Left forelimb (tissue), 1 donor: ENCODE results near the gene CFAP61.
"Not testable (repeated sequence)": the region's sequence is repeated elsewhere in the genome, so short reads cannot be mapped to it uniquely, and the experiment has no call there.

Experiments
- DNase-seq: peaks from one replicate; pipeline ENCODE4 v3.0.0-alpha.2; 2018; ENCODE audit warnings: low spot score

Gene CFAP61

DNA sequence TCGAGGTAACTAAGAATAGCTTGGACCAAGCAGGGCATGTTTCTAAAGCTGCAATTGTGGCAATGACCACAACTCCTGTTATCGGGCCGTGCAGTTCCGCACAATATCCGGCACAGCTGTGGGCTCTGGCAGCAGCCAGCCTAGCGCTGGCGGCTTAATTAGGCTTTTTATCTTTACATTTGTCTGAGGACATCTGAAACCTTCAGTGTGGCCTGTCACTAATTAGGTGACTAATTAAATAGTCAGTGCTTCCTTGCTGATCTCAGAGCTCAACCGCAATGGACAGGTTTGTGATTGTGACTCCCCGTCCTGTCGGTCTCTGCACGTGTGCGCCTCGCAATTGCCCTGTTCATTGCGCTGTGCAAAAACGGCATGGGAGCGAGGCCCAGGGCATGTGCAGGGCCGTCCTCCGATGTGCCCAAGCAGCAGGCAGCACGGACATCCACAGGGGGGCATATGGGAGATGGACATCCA lies 180.7 kb downstream of the CFAP61 start:
- DNase-seq, result no peak

DNA sequence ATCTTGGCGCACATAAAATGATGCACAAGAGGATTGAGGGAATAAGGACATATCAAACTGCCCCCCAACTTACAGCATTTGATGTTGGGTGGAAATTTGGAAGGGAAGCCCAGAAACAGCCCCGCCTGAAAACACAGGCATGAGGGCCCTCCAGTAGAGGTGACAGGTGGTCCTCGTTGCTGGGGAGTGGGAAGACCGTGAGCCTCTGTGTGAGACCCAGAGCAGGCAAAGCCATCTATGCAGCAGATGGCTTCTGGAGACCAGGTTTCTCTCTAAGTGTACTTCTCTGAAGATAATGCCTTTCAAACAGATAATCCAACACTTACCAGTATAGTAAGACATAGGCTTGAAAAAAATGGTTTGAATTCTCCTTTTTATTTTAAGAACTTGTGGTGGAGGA lies 183.3 kb downstream of the CFAP61 start:
- no peak for DNase-seq

DNA sequence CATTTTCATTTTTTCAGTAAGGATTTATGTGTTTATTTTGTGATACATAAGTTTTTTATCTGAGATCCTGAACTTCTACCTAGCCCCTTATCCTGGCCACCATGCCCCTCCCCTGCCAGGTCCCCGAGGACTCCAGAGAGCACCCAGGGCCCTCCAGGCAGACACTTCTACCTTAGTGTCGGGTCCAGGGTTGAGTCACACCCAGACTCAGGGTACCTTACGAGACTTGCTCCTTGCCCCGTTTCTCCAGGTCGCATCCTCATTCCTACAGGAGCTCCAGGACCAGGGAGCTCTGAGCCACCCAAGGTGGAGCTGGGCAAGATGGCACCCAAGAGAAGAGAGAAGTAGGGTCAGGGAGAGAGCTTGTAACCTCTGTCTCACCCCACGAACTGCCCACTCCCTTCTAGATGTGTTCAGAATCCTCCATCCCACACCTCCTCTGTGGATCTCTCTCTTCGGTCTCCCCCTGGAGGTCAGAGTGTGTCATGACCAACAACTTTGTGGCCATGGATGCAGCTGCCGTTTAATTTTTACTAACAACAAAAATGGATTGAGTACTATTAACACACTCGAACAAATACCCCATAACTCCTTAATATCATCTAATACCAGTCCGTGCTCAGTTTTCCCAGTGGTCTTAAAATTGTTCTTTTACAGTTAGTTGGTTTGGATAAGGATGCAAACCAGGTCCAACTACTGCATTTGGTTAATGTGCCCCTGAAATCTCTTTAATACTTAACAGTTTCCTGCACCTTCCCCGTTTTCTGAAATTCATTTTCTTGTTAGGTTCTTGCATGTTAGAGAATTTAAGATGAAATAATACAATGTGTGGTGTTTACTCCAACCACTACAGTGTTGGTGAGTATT lies 185.0 kb downstream of the CFAP61 start:
- no peak for DNase-seq

DNA sequence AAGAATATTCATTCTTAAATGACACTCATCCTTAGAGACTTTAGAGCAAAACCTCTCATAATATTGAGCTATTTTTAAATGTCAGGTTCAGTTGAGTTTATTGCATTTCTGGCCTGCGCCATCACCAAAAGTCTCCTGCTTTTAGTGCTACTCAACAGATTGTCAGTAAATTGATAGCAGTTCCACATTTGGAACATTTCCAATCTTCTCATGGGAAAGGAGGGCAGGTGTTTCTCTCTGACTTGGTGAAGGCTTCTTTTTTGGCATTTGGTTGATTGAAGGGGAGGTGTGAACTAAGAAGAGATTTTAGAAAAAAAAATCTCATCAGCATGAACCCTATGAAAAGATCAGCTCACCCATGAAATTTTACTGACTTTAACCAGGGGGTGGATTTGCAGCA lies 189.6 kb downstream of the CFAP61 start:
- no peak for DNase-seq

DNA sequence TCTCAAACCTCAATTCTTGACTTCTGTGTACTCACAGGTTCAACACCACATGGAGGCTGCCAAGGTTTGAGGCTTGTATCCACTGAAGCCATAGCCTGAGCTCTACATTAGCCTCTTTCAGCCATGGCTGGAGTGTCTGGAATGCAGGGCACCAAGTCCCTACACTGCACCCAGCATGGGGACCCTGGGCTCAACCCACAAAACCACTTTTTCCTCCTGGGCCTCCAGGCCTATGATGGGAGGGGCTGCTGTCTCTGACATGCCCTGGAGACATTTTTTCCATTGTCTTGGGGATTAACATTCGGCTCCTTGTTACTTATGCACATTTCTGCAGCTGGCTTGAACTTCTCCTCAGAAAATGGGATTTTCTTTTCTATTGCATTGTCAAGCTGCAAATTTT lies 192.1 kb downstream of the CFAP61 start:
- DNase-seq, result not testable (repeated sequence)

DNA sequence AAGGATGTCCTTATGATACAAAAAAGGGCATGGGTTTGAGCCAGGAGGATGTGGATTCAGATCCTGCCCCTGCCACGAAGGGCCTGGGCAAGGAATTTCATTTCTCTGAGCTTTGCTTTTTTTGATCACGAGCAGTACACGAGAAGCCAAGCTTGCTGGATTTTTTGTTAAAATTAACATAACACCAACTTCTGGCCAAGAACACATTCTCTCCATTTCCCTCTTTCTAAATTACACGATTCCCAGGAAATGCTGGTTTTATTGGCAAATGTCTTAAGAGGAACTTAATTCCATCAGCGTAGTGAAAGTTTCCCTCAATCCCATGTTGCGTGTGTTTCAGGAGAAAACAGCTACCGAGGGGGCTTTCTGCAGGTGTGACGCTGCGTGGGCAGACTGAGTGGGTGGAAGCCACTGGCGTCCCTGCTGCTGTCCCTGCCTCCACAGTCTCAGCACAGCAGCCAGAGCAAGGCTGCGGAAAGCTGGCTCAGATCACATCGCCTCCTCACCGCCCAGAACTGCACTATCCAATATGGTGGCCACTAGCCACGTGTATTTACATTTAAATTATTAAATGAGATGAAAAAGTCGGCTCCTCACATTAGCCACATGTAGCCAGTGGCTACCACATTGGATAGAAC lies 194.8 kb downstream of the CFAP61 start:
- DNase-seq, result no peak

DNA sequence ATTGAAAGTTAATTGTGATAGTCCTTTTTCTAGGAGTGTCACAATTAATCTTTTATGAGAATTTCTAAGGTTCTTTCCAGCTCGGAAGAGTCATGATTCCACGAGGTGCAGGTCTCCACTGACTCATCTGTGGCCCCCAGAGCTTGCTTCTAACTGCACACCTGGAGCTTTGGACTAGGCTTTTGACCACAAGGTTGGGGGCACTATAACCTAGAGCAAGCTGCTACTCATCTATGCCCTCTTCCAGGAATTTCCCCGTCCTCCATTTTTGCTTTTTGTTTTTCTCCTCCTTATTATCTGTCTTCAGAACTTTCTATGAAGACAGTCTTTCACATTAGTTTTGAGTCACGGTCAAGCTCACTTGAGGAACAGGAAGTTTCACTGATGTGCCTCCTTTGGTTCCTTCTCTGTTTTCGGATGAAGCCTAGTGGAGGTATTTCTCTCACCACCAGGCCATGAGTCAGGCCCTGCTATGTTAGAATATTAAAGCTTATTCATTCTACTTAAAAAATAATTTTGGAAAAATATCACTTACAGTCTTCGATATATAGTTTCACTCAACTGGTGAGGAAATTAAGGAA lies 196.4 kb downstream of the CFAP61 start:
- no peak for DNase-seq

DNA sequence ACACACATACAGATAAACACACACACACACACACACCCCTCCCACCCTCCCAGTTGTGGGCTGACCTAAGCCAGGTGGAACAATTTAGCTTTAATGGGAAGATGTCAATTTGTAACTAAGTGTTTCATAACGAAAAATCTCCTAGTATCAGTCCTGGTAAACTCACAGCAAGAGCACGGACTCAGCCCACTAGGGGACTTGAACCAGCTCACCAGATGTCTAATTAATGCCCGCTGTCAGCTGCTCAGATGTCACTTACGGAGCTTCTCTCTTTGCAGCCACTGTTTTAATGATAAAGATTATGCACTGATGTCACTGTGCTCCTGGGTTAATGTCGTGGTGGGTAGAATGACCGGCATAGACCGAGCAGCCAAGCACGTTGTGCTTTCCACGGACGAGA lies 199.0 kb downstream of the CFAP61 start:
- no peak for DNase-seq

DNA sequence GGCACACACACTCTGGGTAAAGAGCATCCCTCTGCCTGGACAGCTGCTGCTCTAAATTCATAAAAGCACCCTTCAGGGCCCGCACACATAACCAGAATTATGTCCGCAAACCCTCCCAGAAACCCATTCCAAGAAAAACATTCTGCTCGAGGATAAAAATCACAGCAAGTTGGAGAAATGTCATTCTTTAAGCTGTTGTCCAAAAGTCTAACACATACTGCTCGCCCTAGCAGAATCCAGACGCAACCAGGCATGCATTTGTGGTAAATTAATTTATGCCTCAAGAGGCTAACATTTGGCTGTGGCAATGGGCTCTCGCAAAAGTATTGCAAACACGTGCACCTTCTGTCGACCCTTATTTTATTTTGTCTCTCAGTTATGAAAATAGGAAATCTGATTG lies 199.5 kb downstream of the CFAP61 start:
- no peak for DNase-seq

DNA sequence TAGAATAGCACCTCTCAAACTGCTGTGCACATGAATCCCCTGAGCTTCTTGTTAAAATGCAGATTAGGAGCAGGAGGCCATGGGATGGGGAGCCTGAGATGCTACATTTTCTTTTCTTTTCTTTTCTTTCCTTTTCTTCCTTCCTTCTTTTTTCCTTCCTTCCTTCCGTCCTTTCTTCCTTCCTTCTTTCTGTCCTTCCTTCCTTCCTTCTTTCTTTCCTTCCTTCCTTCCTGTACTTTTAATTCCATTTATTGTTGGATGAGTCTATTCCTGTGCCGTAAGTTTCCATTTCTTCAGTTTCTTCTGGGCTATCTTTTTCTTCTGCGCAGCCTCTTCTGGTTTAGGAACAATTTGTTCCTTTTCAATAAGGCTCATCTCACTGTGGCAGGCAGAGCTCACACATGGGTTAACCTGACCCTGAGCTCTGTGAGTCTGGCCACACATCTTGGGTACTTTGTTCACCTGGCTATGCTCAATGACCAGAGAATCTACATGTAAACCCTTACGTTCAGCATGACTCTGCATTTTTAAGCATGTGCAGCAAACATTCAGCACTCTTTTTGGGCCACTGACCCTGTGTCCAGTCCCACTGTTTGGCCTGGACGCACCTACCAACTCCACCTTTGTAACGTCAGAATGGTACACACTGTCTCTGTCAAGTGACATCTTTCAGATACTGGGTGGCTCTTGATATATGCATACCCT lies 200.9 kb downstream of the CFAP61 start:
- DNase-seq, result no peak

DNA sequence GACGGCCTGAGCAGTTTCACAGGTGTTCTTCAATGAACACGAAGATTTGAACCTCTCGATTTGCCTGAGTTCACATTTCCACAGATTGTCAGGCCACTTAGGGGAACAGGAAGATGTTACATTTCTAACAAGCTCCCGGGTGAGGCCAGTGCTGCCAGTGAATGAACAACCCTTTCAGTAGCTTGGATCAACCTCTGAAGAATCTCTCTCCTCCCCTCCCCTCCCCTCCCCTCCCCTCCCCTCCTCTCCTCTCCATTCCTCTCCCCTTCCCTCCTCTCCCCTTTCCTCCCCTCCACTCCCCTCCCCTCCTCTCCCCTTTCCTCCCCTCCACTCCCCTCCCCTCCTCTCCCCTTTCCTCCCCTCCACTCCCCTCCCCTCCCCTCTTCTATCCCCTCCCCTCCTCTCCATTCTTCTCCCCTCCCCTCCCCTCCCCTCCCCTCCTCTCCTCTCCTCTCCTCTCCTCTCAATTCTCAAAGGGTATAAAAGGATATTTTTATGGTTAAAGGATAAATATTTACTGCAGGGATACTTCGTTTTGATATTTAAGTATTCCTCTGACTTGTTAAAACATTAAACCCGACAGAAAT lies 201.5 kb downstream of the CFAP61 start:
- no peak for DNase-seq

DNA sequence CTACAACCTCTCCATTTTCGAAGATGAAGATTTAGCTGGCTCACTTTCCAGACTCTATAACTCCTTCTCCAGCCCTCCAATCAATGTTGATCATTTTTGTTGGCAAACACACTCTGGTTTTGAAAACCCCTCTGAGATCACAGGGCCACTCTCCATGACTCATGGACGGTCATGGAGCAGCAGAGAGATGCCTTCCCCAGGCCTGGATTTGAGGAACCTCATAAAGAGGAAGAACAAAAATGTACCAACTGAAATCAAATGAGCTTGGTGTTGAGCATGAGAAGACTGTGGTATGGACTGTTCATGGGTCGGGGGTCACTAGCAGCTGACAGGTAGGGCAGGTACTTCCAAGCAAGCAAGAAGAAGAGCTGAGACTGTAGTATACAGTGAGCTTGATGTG lies 202.8 kb downstream of the CFAP61 start:
- DNase-seq, result no peak

DNA sequence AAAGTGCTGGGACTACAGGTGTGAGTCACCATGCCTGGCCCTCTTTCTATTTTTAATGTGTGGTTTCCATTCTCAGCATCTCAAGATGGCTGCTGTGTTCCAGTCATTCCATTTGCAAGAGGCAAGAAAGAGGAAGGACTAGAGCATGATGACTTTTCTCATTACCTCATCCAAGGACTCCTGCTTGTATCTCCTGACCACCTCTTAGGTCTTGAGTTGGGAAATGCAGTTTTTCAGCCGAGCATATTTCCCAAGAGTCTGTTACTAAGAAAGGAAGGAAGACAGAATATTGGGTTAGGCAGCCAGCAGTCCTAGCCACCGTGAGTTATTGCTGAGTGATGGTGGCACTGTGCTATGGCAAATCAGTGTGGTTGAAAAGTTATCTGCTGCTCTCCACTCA lies 207.2 kb downstream of the CFAP61 start:
- no peak for DNase-seq

DNA sequence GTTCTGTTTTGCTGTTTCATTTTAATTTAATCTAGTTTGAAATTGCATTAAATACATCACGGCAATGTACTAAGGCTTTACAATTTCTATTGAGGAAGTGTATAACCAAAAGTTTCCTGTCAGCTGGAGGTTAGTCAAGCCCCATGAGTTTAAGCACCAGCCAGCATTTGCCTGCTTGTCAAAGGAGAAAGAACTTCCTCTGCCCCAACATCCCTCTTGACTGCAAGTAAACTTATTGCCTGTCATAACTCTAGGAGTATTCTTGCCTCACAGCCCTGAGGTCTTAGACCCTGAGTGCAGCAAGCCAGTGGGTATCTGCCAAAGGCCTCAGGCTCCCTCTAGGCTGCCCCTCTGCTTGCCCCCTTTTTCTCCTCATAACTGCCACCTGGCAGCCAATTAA lies 208.8 kb downstream of the CFAP61 start:
- no peak for DNase-seq

DNA sequence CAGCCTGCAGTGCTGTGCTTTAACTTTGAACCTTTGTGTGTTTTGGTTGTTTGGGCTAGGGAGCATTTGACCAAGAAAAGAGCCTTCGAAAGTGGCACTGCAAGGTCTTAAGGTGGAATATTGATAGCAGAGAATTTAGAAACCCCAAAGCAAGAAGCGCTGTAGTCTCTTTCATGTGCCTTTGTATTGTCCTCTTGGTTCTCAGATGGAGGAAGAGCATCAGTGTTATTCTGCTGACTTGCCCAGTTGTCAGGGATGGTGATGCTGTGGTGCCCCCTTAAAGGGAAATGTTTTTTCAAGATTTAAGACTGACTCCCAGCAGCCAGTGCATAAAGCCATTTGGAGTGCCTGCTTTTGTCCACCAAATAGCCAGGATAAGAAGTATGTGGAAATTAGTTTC lies 212.9 kb downstream of the CFAP61 start:
- no peak for DNase-seq

DNA sequence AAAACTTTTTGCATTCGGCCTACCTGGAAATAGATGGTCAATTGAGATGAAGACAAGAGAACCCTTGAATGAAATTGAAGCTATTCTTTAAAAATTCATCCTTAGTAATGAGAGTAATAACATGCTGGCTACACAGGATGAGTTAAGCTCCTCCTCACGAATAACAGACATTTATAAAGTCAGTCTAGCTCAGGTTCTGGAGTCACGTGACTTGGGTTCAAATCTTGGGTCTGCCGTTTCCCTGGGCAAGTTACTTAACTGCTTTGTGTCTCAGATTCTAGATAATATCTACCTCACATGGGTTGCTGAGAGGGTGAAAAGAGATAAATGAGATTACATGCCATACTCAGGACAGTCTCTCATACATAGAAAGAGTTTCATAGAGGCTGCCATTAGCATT lies 214.2 kb downstream of the CFAP61 start:
- no peak for DNase-seq

DNA sequence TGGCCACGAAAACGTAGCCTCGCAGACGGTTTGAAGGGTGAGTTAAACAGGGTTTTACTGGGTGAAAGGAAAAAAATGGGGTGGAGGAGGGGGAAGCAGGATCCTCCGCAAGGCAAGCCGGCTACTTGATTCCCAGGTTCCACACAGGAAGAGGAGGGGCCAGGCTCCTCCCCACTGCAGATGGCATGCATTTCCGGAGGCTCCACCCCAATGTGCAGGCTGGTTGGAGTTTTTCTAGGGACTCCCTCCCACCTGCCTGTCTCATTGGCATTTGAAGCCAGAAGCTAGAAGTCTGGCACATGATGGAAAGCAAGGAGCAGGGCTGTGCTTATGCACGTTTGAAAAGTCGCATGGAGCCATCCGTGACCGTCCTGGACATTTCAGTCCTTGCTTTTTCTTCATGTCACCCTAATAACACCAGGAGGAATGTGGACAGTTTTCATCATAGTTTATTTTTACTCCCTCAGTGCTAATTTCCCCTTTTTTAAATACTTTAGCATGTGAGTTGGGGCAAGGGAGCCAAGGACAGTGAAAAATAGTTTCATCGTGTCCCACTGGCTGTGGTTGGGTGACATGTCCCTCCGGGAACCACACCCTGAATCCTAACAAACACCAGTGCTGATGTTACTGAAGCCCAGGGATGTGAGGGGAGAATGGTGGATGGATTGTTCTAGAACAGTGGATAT lies 215.5 kb downstream of the CFAP61 start:
- no peak for DNase-seq

DNA sequence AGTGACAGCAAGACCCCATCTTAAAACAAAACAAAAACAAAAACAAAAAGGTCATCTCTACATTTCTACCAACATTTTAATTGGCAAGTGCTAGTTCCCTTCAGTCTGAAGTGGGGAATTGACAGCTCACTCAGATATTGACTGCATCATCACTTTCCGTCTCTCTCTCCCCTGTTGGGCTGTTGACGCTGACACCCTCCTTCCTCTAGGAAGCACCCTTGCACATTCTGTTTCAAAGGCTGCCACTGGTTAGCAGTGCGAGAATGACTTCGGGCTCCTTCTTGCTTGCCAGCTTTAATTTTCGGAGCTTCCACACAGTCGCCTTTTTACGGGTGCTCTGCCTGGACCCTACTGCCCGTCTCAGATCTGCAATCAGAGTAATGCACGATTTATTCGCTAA lies 218.9 kb downstream of the CFAP61 start:
- no peak for DNase-seq

DNA sequence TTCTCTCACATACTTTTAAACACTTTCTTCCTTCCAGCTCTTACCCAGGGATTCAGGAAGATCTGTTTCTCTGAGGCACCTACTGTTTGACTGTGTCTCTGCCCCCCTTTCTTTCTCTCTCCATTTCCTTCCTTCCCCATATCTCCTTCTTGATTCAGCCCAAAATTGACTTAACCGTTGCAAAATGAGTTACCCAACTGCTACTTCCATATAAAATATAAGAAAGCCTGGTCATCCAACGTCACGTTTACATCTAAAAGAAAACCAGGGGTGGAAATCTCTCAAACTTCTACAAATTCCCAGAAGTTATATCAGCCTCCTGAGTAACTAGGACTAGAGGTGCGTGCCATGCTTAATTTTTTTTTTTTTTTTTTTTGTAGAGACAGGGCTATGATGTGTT lies 220.4 kb downstream of the CFAP61 start:
- DNase-seq, result no peak

DNA sequence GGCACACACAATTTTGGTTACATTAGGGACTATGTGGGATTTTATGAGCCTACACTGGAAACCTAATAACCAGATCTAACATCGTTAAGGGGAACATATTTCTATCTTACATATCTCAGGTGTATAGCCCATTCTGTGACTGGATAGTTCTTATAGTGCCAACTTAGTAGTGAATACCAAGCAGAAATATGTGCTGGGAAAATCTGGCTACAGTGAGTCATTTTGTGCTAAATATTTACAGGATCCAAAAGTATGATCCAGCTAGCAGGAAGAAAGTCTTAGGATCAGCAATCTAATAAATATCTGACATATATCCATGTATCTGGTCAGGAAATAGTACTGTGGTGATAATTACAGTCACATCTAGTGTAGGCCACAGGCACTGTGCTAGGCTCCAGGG lies 221.0 kb downstream of the CFAP61 start:
- no peak for DNase-seq

DNA sequence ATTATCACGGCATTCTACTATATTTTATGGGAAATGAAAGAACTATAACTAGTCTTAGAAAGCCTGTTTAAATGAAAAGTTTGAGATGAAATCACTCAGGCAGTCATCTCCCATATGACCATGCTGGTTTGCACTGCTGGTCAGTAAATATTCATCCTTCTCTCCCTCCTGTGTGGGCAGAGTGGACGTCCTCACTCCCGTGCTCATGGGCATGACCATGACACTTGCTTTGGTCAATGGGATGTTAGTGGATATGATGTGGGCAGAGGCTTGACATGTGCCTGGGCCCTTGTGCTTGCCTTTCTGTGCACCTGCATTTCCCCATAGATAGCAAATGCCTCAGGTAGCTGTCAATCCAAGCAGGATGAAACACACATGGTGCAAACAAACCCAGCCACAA lies 222.5 kb downstream of the CFAP61 start:
- DNase-seq, result no peak

DNA sequence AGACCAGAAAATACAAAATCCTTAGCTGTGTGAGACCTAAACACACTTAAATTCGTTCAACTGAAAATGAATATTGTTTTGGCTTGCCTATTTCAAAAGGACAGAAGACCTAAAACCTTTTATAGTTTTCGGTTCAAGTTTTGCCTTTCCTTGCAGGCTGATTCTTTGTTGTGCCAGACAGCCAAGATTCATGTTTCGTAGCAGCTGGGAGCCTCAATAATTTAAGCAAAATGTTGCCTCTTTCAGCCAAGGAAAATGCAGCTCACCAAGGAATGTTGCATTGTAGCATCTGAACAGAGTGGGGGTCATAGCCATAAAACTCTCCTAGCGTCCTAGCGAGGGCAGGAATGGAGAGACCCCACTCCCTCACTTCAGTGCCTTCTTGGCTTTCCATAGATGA lies 223.3 kb downstream of the CFAP61 start:
- DNase-seq, result no peak
